ENCODE data around the gene CPE. TPM values are rescaled to one million over a fixed set of nuclear protein-coding genes. Genes with fewer than 3 reads are reported as not detected.
A peak's percentile ranks its signal among the peaks of the same experiment; 100 is the strongest.

The CPE gene
- total and polyA plus RNA-seq, 10 of the 15 experiments (the other 5 are each of a cell fraction or from before 2014, with no cell fraction given) = 0.05 to 0.14 TPM; not detected in 8

MicroRNAs encoded within 50 kb of the gene (microRNA counts, 767-probe panel; counts per million panel counts)
- 977 counts per million, percentile 26 among the panel's probes with 10 or more counts for microRNA hsa-miR-578

Small RNA genes lying within 50 kb of the gene (microRNA-seq; reads per million reads assigned to microRNA genes)
- not detected for gene MIR578

Small RNA genes lying within 50 kb of the gene (small RNA-seq; reads per million reads assigned to genes)
- gene MIR578 (not detected), gene SCGB1D5P (not detected)

Other genes with a start within 250 kb of the CPE start
- 12.8 and 15.4 TPM in 2 replicates for gene KLHL2, start 171.4 kb upstream of the CPE start, total RNA-seq (2014; rRNA removed)
- gene KLHL2, start 171.4 kb upstream of the CPE start, total RNA-seq (2014; rRNA removed; fragmentation: Illumina TruSeq; extraction: Trizol) = 14.6 and 15.8 TPM in 2 replicates
- 15.6 and 18.9 TPM in 2 replicates for gene KLHL2, start 171.4 kb upstream of the CPE start, total RNA-seq (2021)
- 22.8 and 31.2 TPM in 2 replicates for gene KLHL2, start 171.4 kb upstream of the CPE start, polyA plus RNA-seq (2011; rRNA removed)
- gene KLHL2, start 171.4 kb upstream of the CPE start, polyA plus RNA-seq (2014; fragmentation: Illumina TruSeq; extraction: Trizol) = 12.9 and 19.2 TPM in 2 replicates
- gene KLHL2, start 171.4 kb upstream of the CPE start, polyA plus RNA-seq (2014; fragmentation: Nextera tagmentation; extraction: Ambion mirVana) = 1 to 10 TPM; 8.6 TPM
- 12.4 and 17.5 TPM in 2 replicates for gene KLHL2, start 171.4 kb upstream of the CPE start, polyA plus RNA-seq (2014; rRNA removed)
- gene KLHL2, start 171.4 kb upstream of the CPE start, polyA plus RNA-seq (2016; fragmentation: Nextera tagmentation; extraction: Ambion mirVana) = 10 to 100 TPM in 1 of 2 experiments, 1 to 10 TPM in 1; 4.8 to 12.0 TPM
- 121 and 184 TPM in 2 replicates for gene MSMO1, start 51.3 kb upstream of the CPE start, total RNA-seq (2014; rRNA removed)
- 110 and 118 TPM in 2 replicates for gene MSMO1, start 51.3 kb upstream of the CPE start, total RNA-seq (2014; rRNA removed; fragmentation: Illumina TruSeq; extraction: Trizol)
- 63.6 and 67.6 TPM in 2 replicates for gene MSMO1, start 51.3 kb upstream of the CPE start, total RNA-seq (2021)
- gene MSMO1, start 51.3 kb upstream of the CPE start, polyA plus RNA-seq (2011; rRNA removed) = 168 and 274 TPM in 2 replicates
- gene MSMO1, start 51.3 kb upstream of the CPE start, polyA plus RNA-seq (2014; fragmentation: Illumina TruSeq; extraction: Trizol) = 109 and 157 TPM in 2 replicates
- gene MSMO1, start 51.3 kb upstream of the CPE start, polyA plus RNA-seq (2014; fragmentation: Nextera tagmentation; extraction: Ambion mirVana) = 100 to 1,000 TPM; 101 to 136 TPM
- 75.5 and 98.4 TPM in 2 replicates for gene MSMO1, start 51.3 kb upstream of the CPE start, polyA plus RNA-seq (2014; rRNA removed)
- gene MSMO1, start 51.3 kb upstream of the CPE start, polyA plus RNA-seq (2016; fragmentation: Nextera tagmentation; extraction: Ambion mirVana) = 10 to 100 TPM; 68.3 to 80.7 TPM

All from GM12878 (cell line).